LNCaP clone FGC (cell line): Measurements from ENCODE around the gene DCAF11.

Experiments used
- DNase-seq: peaks from one replicate; pipeline ENCODE4 v3.0.0-alpha.2; 2011; ENCODE audit warnings: low read depth
- H3K4me3 ChIP-seq: 2 replicates; pipeline ENCODE4 v1.5.1; 2011; ENCODE audit warnings: mild to moderate bottlenecking, low read depth, low read length, control low read depth
- TF ChIP-seq, protein P1 (sequence below): IDR thresholded peaks from 2 replicates; pipeline ENCODE4 v1.5.1; 2012; ENCODE audit warnings: mild to moderate bottlenecking; ENCODE audit not compliant: control insufficient read depth, insufficient read depth; ENCODE audit errors: extremely low read depth

DCAF11 gene

GRCh38 chr14:24135834-24136683 lies 21.5 kb downstream of the DCAF11 start, which contains the start of gene PSME1:
Gene PSME1 (plus strand): TSS chr14:24136194. CDS start chr14:24136263, 69 bp downstream.
- TF ChIP-seq, protein P1, sequence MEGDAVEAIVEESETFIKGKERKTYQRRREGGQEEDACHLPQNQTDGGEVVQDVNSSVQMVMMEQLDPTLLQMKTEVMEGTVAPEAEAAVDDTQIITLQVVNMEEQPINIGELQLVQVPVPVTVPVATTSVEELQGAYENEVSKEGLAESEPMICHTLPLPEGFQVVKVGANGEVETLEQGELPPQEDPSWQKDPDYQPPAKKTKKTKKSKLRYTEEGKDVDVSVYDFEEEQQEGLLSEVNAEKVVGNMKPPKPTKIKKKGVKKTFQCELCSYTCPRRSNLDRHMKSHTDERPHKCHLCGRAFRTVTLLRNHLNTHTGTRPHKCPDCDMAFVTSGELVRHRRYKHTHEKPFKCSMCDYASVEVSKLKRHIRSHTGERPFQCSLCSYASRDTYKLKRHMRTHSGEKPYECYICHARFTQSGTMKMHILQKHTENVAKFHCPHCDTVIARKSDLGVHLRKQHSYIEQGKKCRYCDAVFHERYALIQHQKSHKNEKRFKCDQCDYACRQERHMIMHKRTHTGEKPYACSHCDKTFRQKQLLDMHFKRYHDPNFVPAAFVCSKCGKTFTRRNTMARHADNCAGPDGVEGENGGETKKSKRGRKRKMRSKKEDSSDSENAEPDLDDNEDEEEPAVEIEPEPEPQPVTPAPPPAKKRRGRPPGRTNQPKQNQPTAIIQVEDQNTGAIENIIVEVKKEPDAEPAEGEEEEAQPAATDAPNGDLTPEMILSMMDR = no peak
- peak within 1 kb of the TSS; percentile 77 for H3K4me3 ChIP-seq
- DNase-seq = peak; percentile 58

- no peak for DNase-seq
- TF ChIP-seq, protein P1 = no peak
- peak overlapping the region; percentile 77 for H3K4me3 ChIP-seq
These were observed 22.3 kb downstream of the DCAF11 start for GRCh38 chr14:24136684-24137528.

DNA sequence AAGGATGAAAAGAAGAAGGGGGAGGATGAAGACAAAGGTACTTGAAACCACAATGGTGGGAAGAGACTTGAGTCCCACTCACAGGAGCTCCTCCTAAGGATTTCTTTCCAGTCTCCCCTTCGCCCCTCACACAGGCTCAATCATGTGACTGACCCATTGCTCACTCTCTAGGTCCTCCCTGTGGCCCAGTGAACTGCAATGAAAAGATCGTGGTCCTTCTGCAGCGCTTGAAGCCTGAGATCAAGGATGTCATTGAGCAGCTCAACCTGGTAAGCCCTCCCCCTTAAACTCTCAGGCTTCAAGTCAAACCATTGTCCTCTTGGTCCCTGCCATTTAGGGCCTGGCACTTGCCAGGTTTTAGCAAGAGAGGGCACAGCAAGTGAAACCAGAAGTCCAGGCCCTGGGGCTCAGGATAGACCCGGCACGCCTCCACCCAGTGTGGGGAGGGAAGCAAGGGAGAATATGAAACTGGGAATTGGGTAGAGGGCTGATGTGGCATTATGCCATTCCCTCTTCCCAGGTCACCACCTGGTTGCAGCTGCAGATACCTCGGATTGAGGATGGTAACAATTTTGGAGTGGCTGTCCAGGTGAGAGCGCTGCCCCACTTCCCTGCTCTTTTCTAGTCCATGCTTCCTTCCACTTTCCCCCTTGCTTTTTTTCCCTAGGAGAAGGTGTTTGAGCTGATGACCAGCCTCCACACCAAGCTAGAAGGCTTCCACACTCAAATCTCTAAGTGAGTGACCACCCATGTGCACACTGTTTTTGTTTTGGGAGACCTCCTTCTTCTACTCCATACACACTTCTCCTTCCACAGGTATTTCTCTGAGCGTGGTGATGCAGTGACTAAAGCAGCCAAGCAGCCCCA lies 23.2 kb downstream of the DCAF11 start:
- 0 out of 2 replicates have a peak overlapping the region, but pooled peaks have one; percentile 77 for H3K4me3 ChIP-seq

DNA sequence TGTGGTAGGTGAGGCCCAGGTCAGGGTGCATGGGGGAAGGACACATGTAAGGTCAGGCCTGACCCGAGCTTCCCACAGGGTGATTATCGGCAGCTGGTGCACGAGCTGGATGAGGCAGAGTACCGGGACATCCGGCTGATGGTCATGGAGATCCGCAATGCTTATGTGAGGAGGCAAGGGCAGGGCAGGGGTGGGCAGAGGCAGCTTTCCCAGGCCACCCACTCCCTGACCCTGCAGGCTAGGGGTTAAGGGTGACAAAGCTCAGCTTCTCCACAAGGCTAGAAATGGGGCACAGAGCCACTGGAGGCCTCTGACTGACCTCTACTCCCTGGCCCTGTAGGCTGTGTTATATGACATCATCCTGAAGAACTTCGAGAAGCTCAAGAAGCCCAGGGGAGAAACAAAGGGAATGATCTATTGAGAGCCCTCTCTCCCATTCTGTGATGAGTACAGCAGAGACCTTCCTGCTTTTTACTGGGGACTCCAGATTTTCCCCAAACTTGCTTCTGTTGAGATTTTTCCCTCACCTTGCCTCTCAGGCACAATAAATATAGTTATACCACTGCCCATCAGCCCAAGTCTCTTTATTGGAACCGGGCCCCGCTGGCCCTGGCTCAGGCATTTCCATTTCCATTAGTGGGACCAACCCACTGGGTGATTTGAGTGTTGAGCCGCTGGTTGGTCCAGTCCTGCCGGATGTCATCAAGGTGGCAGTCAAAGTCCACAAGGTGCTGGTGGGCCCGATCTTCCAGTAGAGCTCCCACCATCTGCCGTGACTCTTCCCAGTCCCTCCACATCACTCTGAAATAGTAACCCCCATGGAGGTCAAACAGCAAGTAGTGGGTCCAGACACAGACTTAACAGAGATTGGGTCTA lies 24.1 kb downstream of the DCAF11 start:
- H3K4me3 ChIP-seq = no peak overlapping the region
- TF ChIP-seq, protein P1 = no peak
- DNase-seq = no peak

More for the DNA sequence above, 23.2 kb downstream of the DCAF11 start:
- TF ChIP-seq, protein P1 = no peak
- DNase-seq = no peak

- no peak for DNase-seq
- TF ChIP-seq, protein P1 = no peak
- peak overlapping the region; percentile 89 for H3K4me3 ChIP-seq
These were observed 24.8 kb downstream of the DCAF11 start for GRCh38 chr14:24139272-24139934.
